GM19193 (cell line): ENCODE results near the gene C2orf74.

Experiments
- POLR2A ChIP-seq: IDR thresholded peaks from 4 replicates; pipeline ENCODE4 v1.6.1; 2011; ENCODE audit not compliant: insufficient read depth, insufficient read length; ENCODE audit errors: extremely low read depth

Gene C2orf74

GRCh38 chr2:61185231-61185728 lies 23.3 kb downstream of the C2orf74 start:
- no peak for TF ChIP-seq POLR2A

DNA sequence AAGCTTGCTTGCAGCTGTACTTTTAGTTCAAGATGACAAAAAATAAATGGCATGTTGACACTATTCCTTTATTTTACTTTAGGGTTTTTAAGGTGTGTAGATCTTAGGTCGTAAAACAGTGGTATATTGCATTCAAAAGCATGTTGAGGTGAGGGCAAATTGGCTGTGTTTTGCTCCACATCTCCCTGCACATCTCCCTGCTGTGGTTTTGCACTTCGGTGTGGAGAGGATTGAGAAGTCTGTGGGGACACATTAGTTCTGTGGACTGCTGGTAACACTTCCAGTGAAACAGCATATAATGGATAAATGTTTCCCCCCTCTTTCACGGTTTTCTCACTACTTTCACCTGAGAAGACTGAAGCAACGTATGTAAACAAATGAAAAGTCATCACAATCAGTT lies 25.1 kb downstream of the C2orf74 start:
- no peak for TF ChIP-seq POLR2A

DNA sequence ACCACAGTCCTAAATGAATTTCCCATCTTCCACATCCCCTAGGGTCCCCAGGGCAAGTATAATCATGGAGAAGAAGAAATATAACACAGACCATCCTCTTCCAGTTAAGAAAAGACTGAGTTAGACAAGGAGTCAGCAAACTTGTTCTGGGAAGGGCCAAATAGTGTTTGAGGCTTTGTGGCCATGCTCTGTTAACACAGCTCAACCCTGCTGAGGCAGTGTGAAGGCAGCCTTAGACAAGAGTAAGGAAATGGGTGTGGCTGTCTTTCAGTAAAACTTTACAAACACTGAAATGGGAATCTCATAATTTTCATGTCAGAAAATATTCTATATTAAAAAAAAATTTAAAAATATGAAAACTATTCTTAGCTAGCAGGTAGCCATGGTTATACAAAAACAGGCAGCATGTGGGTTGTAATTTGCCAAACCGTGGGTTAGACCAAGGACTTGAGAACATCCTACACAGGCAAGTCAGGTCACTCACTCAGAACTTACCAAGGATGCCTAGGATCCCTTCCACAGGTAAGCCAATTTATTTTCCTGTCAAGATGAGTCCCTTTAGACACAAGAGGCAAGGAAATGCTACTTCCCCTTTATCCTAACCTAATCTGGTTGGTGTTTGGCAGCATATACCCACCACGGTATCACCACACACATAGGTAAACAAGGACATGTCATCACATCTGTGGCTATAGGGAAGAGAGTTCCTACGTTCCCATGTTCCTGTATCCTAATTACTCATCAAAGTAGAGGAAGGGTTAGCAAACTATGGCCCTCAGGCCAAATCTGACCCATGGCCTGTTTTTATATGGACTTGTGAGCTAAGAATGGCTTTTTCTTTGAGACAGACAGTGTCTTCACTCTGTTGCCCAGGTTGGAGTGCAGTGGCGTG lies 31.9 kb downstream of the C2orf74 start:
- no peak for TF ChIP-seq POLR2A

DNA sequence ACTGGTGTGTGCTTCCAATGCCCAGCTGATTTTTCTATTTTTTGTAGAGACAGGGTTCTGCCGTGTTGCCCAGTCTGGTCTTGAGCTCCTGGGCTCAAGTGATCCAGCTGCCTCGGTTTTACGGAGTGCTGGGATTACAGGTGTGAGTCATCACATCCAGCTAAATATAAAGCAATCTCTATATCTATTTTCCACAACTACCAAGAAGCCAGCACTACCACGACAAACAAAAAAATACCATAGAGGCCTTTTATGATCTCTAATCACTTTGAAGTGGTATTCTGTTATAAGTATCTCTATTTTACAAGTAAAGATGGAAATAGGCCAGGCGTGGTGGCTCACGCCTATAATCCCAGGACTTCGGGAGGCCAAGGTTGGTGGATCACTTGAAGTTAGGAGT lies 34.7 kb downstream of the C2orf74 start:
- no peak for TF ChIP-seq POLR2A

GRCh38 chr2:61205132-61205531 lies 43.1 kb downstream of the C2orf74 start:
- TF ChIP-seq POLR2A = no peak

DNA sequence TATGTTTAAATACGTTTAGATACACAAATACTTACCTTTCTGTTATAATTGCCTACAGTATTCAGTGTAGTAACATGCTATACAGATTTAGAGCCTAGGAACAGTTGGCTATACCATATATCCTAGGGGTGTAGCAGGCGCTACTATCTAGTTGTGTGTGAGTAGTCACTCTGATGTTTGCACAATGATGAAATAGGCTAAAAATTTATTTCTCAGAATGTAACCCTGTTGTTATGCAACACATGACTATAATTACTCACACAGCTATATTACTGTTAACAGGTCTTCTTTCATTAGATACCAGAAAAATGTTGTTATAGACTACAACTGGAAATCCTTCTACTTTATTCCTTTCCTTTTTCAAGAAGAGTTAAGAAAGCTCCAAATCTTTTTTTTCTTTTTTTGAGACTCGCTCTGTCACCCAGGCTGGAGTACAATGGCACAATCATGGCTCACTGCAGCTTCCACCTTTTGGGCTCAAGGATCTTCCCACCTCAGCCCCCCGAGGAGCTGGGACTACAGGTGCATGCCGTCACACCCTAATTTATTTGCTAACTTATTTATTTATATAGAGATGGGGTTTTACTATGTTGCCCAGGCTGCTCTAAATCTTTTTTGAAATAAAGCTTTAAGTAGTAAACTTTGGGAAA lies 48.5 kb downstream of the C2orf74 start:
- TF ChIP-seq POLR2A = no peak

DNA sequence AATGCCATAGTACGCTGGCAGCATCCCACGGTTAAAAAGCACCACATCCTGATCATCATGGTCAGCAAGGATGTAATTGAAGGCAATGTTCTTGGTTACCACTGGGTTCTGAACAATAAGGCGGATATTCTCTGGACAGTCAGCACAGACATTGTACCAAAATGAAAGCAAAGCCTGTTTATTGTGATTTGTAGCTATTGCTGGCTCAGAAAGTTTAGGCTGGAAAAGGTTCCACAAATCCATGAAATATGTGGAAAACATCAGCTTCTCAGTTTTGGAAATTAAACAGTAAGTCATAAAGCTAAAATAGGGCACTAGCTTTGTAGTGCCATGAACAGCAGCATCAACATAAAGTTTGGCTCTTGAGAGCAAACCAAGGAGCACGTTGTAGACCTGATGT lies 52.2 kb downstream of the C2orf74 start:
- TF ChIP-seq POLR2A = no peak
